ENCODE data around the gene MYH7B.

MYH7B gene

DNA sequence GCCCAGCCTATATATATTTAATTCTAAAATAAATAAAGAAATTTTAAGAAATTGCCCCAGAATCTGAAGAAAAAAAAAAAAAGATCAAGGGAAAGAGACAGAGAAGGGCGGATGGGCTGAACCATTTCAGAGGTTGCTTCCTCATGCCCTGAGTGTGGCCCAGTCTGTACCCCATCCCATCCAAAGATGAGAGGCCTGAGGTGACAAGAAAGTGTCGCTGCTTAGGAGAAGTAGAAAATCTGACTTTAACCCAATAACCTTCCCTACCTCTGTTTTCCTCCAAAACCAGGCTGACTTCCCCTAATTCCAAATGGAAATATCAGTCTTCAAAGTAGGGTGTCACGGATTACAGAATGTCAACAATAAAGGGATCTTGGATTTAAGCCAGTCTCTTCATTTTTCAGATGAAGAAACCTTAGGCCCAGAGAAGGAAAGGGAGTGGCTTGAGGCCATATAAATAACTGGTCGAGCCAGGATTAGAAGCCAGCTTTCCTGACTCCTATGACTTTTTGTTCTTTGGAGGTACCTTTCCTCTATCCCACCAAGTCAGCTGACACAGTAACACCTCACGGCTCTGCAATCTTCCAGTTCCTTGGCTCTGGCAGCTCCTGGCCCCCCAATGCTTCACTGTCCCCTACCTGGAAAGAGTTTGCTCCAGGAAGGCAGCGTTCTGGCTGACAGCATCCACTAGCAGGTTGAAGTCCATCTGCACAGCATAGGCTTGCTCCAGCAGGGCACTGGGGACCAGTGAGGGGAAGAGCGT lies 10.2 kb upstream of the MYH7B start:
- no peak for DNase-seq

DNA sequence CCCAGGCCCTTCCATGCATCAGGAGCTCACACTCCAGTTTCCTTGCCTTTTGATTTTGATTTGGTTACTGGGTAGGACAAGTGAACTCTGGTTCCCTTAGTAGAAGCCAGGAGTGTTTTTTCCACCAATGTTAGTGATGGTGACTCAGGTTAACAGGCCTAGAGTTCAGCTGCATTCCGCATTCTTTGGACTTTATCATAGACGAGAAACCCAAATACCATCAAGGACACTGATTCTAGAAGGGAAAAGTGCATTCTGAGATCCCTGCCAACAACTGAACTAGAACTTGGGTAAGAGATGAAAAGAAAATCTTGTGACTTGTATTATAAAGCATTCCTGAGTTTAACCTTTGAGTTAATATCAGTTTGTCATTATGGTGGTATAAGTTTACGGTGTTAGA lies 9.0 kb upstream of the MYH7B start:
- DNase-seq: no peak

DNA sequence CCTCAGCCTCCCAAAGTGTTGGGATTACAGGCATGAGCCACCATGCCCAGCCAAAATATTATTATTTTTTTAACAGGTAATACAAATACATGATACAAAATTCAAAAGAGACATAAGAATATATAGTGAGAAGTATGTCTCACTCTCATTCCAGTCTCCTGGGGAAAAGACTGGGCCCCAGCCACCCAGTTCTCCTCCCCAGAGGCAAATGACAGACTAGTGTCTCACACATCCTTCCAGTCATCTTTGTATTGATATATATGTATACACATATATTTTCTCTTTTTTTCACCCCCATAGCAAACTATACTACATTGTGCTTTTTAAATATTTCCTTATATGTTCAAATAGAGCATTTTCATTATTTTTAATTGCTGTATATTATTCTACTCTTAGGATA lies 8.3 kb upstream of the MYH7B start:
- DNase-seq: no peak

DNA sequence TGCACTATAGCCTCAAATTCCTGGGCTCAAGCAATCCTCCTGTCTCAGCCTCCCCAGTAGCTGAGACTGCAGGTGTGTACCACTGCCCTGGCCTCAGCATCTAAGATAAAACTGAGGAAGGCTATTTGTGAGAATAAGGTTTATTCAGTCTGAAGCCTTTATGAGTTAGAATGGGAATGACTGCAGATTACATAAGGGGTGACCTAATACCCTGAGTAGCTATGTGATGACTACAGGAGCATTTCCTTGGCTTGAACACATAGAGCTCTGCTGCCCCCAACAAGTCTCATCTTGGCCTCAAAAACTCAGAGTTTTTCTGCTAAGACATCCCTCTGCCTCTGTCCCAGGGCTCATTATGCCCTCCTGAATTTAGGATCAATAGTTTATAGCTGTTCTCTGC lies 7.6 kb upstream of the MYH7B start:
- DNase-seq: no peak

DNA sequence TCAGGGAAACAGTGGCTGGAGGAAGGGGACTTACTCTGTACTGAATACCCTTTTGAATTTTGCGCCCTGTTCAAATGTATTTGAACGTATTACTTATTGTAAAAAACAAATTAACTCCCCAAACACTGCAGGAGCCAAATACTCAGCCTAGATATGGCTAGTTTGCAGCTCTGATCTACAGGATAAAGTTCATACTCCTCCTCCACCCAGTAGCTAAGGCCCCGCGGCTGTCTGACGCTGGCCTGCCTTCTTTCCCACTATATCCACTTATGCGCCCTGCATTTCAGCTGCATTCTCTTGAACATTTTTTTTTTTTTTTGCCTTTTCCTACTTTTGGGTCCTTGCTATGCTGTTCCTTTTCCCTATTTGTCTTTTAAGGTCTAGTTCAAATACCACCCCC lies 6.5 kb upstream of the MYH7B start:
- DNase-seq: no peak

DNA sequence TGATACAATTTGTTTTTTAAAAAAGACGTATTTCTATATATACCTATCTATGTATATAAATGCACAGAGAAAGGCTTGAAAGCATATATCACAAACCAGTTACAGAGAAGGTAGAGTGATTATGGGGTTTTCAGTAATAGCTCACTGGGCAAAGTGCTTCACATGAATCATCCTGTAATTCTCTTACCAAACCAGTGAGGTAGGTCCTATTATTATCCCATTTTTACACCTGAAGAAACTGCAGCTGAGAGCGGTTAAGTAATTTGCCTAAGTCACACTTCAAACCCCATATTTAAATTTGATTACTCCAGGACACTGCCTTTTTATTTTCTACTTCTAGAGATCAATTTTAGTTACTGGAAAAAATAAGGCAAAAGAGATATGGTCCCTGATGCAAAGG lies 4.4 kb upstream of the MYH7B start:
- no peak for DNase-seq

DNA sequence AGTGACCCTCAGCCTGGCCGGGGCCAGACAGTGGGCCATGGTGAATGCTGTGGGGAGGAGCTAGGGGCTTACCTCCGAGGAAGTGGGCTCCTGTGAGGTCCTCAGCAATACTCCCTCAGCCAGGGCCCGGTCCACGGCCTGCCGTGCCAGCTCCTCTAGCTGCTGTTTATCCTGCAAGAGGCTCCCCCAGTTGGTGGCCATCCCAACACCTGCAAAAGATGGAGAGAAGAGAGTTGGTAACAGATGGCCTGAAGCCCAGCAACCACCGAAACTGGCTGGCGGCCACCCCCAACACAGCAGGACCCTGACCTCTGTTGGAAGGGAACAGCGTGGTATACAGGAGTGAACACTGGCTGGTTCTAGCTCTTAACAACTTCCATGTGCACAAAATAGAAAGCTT lies 4.0 kb upstream of the MYH7B start:
- no peak for DNase-seq

DNA sequence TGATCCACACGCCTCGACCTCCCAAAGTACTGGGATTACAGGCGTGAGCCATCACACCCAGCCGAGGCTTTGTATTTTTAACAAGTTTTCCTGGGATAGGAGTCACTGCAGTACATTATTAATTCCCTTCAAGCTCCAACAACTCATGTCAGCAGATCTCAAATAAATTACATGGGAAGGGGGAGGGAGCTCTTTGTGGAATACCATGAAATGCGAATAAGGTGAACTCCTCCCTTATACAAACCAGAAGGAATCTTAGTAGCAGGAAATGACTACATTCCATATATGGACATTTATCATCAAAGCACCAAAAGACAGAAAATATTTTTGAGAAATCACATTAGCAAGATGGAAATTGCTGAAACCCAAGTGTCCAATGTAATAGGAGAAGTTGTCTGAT lies 3.0 kb upstream of the MYH7B start:
- DNase-seq: no peak

DNA sequence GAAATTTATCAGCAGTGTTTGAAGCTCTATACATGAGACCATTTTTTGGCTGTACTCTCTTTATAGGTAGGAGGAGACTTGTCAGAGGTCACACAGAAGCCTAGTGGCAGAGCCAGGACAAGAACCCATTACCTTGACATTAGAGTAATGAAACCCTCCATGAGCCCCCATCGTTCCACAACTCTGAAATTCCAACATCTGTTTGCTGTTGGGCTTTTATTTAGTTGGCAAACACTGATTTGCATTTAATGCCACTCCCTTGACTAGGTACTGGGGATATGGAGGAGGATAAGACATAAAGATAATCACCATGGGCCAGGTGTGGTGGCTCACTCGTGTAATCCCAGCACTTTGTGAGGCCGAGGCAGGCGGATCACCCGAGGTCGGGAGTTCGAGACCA lies 1.7 kb upstream of the MYH7B start:
- DNase-seq: no peak

DNA sequence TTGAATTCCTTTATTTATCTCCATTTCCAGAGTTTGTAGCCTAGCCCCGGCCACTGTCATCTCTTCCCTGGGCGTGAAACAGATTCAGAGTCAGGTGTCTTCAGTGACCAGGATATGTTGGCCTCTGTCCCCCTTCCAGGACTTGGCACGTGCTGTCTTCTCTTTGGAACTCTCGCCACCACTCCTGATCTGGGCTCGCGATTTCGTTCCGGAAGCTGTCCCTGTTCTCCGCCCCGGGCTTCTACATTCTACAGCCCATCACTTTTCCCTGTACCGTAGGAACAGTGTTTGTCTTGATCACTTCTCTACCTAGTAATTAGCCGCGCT lies 801 bp upstream of the MYH7B start:
- DNase-seq: no peak

DNA sequence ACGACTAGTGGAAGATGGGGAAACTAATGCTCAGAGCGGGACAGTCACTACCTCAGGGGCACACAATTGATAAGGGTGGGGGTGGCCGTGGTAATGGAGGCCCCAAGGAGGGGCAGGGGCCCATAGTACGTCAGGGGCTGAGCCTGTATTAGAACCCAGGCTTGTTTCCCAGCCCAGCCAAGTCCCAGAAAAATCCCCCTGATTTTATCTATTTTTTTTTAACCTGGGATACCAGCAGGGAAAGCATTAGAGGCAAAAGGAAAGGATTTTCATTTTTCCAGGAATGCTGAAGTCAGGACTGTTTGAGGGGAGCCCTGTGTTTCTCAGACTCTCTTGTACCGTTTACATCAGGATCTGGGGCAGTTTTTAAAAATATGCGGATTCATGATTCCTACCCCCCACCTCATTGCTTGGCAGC lies 382 bp downstream of the MYH7B start:
- DNase-seq: no peak

DNA sequence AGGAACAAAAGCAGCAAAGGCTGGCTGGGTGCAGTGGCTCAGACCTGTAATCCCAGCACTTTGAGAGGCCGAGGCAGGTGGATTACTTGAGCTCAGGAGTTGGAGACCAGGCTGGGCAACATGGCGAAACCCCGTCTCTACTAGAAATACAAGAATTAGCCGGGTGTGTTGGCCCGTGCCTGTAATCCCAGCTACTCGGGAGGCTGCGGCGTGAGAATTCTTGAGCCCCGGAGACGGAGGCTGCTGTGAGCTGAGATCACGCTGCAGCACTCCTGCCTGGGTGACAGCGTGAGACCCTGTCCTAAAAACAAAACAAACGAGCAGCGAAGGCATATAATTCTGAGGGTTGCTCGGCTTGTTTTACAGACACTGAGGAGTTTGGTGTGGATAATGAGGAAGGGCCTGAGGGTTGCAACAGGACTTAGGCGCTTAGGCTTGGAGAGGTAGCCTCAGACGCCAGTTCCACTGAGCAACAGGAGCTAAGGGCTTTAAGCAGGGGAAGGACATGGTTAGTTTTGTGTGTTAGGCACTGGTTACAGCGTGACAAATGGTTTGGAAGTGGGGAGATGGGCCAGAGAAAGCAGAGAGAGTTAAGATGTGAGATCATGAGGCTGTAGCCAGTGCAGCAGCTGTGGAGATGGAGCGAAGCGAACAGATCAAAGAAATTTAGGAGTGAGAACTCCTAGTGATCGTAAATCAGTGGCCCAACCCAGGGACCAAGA lies 1.2 kb downstream of the MYH7B start:
- DNase-seq: no peak

DNA sequence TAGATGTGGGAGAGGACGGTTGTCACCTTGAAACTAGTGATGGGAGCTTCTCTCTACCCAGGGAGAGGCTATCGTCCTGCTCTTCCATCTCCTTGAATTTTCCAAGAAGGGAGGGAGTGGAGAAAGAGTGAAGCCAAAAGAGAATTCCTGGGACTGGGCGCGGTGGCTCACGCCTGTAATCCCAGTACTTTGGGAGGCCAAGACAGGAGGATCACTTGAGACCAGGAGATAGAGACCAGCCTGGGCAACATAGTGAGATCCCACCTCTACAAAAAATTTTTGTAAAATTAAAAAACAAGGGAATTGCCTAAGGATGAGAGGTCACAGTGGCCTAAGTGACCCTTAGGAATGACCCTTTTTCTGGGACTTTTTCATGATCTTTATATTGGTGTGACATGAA lies 8.8 kb downstream of the MYH7B start:
- no peak for DNase-seq

DNA sequence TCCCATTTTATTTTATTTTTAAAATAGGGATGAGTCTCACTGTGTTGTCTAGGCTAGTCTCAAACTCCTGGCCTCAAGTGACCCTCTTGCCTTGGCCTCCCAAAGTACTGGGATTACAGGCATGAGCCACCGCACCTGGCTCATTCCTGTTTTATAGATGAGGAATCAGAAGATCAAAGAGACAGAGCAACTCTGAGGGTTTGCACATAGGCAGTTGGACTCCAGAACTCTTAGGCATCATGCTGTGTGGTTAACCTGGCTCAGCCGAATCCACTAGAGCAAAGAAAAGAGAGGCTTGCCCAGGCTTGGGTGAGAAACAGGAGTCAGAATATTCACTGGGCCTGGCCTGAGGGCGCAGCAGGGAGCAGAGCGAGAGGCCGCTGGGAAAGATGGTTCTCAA lies 9.4 kb downstream of the MYH7B start:
- no peak for DNase-seq

DNA sequence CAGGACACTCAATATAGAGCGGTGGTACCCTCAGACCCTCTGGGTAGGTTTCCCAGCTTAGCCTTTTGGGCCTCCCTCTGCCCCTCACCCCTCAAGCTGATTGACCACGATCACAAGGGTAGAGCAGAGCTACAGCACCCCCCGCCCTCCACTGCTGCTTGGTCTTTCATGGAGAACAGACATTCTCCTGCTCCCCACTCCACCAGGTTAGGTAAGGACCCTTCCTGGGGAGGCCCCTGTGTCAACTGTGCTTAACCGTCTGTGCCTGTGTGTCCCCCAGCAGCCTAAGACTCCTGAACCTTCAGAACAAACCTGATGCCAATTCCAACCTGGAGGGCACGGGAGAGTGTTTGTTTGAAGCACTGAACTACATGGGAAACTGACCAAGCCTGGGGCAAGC lies 11.8 kb downstream of the MYH7B start:
- DNase-seq: no peak

DNA sequence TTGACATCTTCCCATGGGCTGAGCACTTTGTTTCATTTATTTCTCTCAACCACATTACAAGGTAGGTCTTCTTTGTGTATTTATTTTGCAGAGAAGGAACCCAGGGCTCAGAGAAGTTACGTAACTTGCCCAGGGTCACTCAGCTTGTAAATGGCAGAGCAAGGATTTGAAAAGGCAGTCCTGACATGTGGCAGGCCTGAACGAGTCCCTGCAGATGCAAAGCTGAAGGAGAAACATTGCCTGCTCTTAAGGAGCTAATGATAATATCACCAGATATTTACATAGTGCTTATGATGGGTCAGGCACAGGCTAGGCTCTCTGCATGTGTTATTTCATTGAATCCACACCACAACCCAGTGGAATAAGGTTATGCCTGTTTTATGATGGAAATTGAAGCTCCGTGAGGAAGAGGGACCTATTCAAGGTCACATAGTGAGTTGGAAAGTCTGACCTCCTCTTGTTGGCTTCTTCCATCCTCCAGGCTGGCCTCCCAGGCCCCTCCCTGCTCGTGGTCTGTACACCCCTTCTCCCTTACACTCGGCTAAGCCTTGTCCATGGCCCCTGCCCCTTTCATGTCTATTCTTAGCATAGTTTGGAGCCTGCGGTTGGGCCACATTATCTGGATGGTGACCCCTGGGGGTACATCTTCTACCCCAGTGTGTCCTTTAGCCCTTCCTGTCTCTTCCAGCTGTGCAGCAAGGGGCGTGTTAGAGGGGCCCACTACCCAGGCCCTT lies 12.5 kb downstream of the MYH7B start:
- DNase-seq: no peak

DNA sequence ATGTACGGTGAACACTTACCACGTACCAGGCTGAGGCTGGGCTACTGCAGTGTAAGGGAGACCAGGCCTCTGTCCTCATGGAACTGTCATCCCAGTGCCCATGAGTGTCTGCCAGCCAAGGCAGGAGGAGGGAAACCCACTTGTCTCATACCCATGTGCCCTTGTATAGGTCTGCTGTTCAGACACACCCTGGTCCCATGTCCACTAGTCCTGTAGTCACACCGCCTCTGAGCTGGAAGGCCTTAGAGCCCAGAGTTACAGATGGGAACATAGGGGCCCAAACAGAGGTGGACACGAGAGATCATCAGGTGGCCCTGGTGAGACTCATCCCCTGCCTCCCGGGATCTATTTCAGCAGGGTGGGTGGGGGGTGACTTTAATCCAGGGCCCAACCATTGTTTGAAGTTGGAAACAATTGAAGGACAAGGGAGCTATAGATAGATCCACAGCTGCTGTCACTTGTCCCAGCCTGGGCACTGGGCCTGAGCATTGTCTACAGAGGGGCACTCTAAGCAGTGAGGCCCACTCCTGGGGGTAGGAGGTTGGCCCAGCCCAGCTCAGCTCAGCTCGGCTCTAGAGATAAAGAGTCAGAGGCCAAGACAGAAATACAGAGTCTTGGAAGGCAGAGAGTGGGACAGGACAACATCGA lies 14.6 kb downstream of the MYH7B start:
- DNase-seq: no peak

DNA sequence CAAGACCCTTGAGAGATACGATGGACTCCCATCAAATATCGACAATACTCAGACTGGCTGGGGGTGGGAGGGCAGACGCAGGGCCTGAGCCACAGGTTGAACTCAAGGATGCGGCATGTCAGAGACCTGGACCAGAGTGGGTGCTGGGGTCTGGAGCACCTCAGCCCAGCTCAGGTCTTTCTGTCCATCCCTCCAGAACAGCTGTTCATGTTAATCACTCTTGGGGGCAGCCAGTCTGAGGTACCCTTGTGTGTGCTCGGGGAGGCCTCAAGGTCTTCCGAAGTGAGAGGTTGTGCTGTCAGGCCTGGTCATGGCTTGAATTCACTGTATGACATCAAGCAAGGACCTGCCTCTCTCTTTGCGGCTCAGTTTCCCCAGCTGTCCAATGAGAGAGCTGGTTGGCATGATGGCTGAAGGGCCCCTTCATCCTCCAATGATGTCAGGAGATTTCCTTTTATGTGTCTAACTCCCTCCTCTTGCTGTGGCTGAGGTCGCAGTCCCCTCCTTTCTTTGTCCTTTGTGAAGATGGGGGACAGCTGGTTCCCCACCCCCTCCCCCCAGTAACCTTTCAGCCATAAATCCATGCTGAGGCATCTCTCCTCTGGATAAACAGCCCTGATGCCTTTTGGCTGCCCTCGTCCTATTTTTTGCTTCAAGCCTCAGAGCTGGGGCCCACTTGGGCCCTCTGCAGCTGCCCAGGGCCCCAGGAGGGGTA lies 15.3 kb downstream of the MYH7B start:
- no peak for DNase-seq

DNA sequence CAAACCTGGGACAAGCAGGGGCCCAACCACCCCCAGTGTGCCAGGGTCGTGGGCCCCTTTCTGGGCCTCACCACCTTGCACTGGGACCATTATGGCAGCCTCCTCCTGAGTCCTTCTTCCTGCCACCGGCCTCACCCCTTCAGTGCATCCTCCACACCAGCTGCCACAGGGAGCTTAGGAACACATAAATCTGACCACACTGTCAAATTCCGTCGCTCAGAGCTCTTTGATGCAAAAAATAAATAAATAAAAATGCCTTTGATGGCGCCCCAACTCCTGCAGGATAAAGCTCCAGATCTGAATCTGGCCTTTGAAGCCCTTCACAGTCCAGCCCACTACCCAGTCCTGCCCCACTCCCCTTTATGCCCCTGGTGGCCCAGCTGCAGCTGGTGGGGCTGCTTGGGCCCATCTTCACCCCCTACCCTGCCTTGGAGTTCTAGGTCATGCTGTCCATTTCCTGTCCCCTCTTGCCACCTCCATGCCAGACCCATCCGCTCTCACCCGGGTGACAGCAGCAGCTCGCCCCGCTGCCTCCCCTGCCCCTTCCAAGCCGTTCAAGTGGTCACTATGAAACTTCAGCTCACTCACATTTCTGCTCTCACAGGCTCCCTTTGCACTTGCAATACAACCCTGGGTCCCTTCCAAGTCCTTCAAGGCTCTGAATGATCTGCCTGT lies 16.0 kb downstream of the MYH7B start:
- no peak for DNase-seq

DNA sequence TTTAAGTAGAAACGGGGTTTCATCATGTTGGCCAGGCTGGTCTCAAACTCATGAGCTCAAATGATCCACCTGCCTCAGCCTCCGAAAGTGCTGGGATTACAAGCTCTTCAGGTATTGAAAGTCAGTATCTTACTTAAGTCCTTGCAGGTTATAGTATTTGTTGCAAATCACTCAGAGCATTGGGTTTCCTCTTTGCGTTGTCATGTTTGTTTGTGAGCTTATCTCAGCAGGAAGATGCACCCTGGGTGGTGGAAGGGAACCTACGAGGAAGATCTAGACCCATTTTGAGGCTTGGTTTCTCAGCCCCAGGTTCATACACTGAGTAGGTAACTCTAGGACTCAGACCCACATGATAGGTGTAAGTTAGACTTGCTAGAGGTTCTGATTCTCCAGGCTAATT lies 18.6 kb downstream of the MYH7B start:
- no peak for DNase-seq

DNA sequence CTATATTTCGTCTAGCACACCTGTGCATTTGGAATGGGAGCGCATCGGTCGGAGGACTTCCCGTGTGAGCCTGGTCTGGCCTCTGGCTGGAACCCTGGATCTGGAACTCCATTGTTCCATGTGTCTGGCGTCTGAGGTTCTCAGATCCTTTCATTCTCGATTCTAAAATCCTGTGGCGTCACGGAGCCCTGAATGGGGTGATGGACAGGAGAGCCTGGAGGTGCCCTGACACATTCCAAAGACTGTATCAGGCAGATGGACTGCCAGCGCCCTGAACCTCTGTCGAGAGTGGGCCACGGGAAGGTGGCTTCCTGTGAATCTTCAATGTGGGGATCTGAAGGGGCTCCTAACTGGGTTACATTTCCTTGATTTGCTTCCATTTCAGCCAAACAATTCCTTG lies 20.6 kb downstream of the MYH7B start:
- DNase-seq: no peak

DNA sequence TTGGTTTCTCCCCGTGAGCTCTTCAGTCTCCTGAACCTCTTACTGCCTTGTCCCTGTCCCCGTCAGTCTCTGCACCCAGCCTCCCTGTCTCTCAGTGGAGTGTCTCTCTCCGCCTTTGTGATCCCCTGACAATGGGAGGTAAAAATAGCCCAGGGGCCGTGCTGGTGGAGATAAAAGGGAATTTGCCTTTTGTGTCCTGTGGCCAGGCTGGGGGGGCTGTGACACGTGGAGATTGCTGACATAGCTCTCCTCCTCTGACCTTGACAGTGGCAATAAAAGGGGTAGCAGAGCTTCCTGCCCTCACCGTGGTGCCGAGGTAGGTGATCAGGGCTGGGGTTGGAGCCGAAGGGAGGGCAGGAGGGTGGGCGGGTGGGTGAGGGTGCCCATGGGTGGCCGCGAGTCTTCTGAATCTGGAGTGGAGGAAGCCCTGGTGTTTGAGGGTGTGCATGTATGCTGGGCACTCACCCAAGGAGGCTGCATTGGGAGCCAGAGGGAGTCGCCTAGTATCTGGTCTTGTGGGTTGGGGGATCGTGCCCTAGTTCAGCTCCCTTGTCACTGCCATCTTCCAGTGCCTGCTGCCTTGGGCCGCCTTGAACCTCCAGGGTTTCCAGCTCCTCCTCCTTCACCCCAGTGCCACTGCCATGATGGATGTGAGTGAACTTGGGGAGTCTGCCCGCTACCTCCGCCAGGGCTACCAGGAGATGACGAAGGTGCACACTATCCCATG lies 21.9 kb downstream of the MYH7B start:
- DNase-seq: no peak
